ENCODE results near the gene SAMD7.
A peak's percentile ranks its signal among the peaks of the same experiment; 100 is the strongest.

The SAMD7 gene

DNA sequence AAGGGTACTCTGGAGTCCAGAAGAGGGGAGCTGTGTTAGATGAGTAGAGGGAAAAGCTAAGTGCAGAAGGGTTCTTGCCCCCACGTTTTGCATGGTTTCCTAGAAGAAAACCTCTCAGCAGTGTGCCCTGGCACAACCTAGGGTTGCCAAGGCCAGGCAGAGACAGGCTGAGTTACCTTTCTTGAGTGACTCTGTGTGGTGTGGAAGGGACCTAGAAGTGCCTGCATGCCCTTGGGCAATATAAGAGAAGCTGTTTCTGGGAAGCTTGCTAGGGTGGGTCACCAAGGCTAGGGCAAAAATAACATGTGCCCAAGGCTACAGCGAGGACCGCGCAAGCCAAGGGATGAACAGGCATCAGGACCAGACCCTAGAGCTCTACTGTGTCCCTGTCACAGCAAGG lies 3.4 kb upstream of the SAMD7 start:
- TF ChIP-seq CTCF (IDR thresholded peaks at IDR 0.05; ENCODE audit: low read length, missing control alignments): no peak
- DNase-seq (ENCODE audit: low read depth): no peak
- no peak overlapping the region for H3K4me3 ChIP-seq (replicated peaks; ENCODE audit: low read depth, low read length)

GRCh38 chr3:169913323-169913722 lies 2.0 kb downstream of the SAMD7 start:
- H3K4me3 ChIP-seq (replicated peaks; ENCODE audit: low read depth, low read length): no peak overlapping the region
- no peak for DNase-seq (ENCODE audit: low read depth)
- no peak for TF ChIP-seq CTCF (IDR thresholded peaks at IDR 0.05; ENCODE audit: low read length, missing control alignments)

- peak; percentile 52 for DNase-seq (ENCODE audit: low read depth)
- TF ChIP-seq CTCF (IDR thresholded peaks at IDR 0.05; ENCODE audit: low read length, missing control alignments): no peak
These were observed 2.9 kb downstream of the SAMD7 start for GRCh38 chr3:169914321-169914720.

GRCh38 chr3:169923189-169923588 lies 11.8 kb downstream of the SAMD7 start:
- no peak overlapping the region for H3K4me3 ChIP-seq (replicated peaks; ENCODE audit: low read depth, low read length)
- DNase-seq (ENCODE audit: low read depth): peak; percentile 55
- TF ChIP-seq CTCF (IDR thresholded peaks at IDR 0.05; ENCODE audit: low read length, missing control alignments): no peak

More at GRCh38 chr3:169914321-169914720, 2.9 kb downstream of the SAMD7 start:
- H3K4me3 ChIP-seq (replicated peaks; ENCODE audit: low read depth, low read length): no peak overlapping the region

DNA sequence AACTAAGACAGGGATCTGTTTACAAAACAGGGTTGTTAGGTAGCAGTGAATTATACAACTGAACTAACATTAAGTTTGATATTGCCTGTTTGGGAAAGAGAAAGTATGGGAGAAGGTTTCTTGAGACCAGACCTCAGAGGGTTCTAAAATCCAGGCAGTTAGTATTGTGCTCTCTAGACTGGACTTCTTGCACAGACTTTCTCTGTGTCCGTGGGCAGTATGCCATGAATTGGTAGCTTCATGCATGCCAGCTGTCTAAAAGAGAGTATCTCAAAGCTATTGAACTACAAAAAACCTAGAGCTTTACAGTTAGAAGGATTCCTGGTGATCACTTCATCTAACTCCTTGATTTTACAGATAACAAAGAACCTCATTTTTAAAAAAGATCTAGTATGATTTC lies 12.5 kb downstream of the SAMD7 start:
- DNase-seq (ENCODE audit: low read depth): no peak
- H3K4me3 ChIP-seq (replicated peaks; ENCODE audit: low read depth, low read length): no peak overlapping the region
- TF ChIP-seq CTCF (IDR thresholded peaks at IDR 0.05; ENCODE audit: low read length, missing control alignments): no peak

DNA sequence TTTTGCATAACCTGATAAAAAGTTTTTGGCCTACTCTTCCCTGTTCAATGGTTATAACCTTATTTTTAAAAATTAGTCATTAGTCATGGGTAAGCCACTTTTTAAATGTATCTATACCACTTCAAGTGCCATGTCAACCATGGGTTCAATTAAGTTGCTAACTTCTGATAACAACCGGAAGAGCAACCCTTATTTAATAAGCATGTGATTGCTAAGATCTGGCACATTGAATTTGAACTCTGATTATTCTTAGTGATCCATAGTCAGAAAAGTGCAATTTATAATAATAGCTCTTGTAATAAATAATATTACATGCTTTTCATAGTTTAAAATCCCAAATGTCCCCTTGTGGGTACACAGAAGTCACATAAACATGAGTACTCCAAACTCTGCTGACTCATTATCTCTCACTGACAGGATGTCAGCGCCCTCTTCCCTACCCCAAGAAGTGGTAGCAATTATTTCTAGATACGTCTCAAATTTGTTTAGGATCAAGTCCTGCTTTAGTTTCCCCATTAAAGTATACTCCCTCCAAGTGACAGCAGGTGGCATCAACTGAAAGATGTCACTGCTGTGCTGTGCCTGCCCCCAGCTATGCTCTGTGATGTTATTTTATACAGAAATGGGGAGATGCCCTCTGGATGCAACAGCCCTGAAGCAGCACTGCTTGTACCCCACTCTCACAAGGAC lies 18.6 kb downstream of the SAMD7 start:
- TF ChIP-seq CTCF (IDR thresholded peaks at IDR 0.05; ENCODE audit: low read length, missing control alignments): no peak
- DNase-seq (ENCODE audit: low read depth): no peak
- H3K4me3 ChIP-seq (replicated peaks; ENCODE audit: low read depth, low read length): no peak overlapping the region

DNA sequence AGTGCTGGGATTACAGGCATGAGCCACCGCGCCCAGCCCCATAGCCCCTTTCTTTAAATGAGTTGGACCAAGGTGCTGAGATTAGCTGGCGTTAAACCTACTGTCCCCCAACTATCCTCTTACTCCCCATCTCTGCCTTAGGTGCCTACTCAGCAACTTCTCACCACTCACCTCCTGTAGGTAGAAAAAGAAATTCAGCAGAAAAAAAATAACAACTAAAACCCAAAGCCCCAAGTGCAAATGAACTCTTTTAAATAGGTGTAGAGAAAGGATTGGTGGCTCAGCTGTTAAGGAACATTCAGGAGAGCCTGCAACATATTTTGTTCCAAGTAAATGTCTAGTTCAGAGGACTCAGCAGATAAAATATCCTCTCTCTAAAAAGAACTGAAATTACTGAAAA lies 19.5 kb downstream of the SAMD7 start:
- DNase-seq (ENCODE audit: low read depth): no peak
- TF ChIP-seq CTCF (IDR thresholded peaks at IDR 0.05; ENCODE audit: low read length, missing control alignments): no peak
- H3K4me3 ChIP-seq (replicated peaks; ENCODE audit: low read depth, low read length): no peak overlapping the region

All from fibroblast of pulmonary artery (primary cell).